ENCODE measurements around the gene NR6A1.

DNA sequence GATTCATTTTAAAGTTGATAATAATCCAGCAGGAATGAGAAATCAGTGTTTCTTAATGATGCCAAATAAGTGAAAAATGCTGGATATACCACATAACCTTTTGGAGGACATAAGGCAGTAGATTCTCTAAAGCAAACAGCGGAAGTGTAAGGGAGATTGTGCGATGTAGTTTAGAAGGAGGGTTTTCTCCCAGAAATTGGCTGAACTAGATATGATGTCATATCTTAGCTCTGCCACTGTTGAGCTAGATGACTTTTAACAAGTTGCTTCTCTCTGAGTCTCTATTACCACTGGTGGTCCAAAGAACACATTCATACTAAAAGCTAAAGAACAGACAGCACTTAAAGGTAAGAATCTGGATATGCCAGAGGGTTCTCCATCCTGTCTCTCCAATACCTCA is 107.0 kb downstream of the NR6A1 start:
- TF ChIP-seq POLR2AphosphoS5 (IDR thresholded peaks at IDR 0.05; ENCODE audit: borderline replicate concordance, low read depth, low read length), result no peak
- TF ChIP-seq EZH2 (IDR thresholded peaks at IDR 0.05), result no peak
- TF ChIP-seq FOXP2 (optimal IDR thresholded peaks at IDR 0.05; ENCODE audit: control extremely low read depth, extremely low read length, insufficient read depth), result no peak
